RWPE2 (cell line): ENCODE results near the gene APOC4.

Experiments used
- ATAC-seq: fragments of 200-7000 bp; cut with Tn5 transposase; 3 replicates; pipeline ENCODE4 v1.9.1; 2021; ENCODE audit warnings: low read depth
- DNase-seq: peaks from one replicate; pipeline ENCODE4 v3.0.0-alpha.2; 2020; ENCODE audit warnings: low spot score
- H3K27ac ChIP-seq: fragments of 450-650 bp; 2 replicates; pipeline ENCODE4 v1.5.1; 2017; ENCODE audit warnings: mild to moderate bottlenecking; ENCODE audit not compliant: poor library complexity, severe bottlenecking
- H3K27me3 ChIP-seq: fragments of 250-450 bp; sonication (Bioruptor Pico); 2 replicates; pipeline ENCODE4 v1.5.1; 2021; ENCODE audit warnings: mild to moderate bottlenecking, moderate library complexity; ENCODE audit not compliant: insufficient read depth, poor library complexity, severe bottlenecking
- H3K36me3 ChIP-seq: fragments of 250-450 bp; sonication (Bioruptor Pico); 2 replicates; pipeline ENCODE4 v1.5.1; 2020; ENCODE audit warnings: low read depth, mild to moderate bottlenecking, moderate library complexity
- H3K4me1 ChIP-seq: fragments of 250-450 bp; sonication (Bioruptor Pico); 2 replicates; pipeline ENCODE4 v1.5.1; 2021; ENCODE audit warnings: mild to moderate bottlenecking, moderate library complexity; ENCODE audit not compliant: insufficient read depth, poor library complexity, severe bottlenecking
- H3K4me3 ChIP-seq: fragments of 250-450 bp; sonication (Bioruptor Pico); 2 replicates; pipeline ENCODE4 v1.5.1; 2021; ENCODE audit warnings: mild to moderate bottlenecking, moderate library complexity; ENCODE audit not compliant: severe bottlenecking
- H3K9me3 ChIP-seq: fragments of 250-450 bp; sonication (Bioruptor Pico); 2 replicates; pipeline ENCODE4 v1.5.1; 2021; ENCODE audit warnings: mild to moderate bottlenecking, moderate library complexity; ENCODE audit not compliant: severe bottlenecking
- TF ChIP-seq, protein P1 (sequence below): fragments of 450-650 bp; IDR thresholded peaks from one replicate; pipeline ENCODE4 v1.5.1; 2017; ENCODE audit warnings: mild to moderate bottlenecking, moderate library complexity; ENCODE audit not compliant: poor library complexity, severe bottlenecking

APOC4 gene

GRCh38 chr19:44992336-44993163, 50.5 kb downstream of the APOC4 start:
- H3K36me3 ChIP-seq: peaks cover 7% of the 10 kb centered on the region; the same call in 1 of the 2 replicates
- no peaks in the 10 kb centered on the region for H3K4me1 ChIP-seq
- H3K4me3 ChIP-seq: no peak overlapping the region
- ATAC-seq (no peak), DNase-seq (no peak)
- H3K27ac ChIP-seq: no peak overlapping the region
- TF ChIP-seq, protein P1, sequence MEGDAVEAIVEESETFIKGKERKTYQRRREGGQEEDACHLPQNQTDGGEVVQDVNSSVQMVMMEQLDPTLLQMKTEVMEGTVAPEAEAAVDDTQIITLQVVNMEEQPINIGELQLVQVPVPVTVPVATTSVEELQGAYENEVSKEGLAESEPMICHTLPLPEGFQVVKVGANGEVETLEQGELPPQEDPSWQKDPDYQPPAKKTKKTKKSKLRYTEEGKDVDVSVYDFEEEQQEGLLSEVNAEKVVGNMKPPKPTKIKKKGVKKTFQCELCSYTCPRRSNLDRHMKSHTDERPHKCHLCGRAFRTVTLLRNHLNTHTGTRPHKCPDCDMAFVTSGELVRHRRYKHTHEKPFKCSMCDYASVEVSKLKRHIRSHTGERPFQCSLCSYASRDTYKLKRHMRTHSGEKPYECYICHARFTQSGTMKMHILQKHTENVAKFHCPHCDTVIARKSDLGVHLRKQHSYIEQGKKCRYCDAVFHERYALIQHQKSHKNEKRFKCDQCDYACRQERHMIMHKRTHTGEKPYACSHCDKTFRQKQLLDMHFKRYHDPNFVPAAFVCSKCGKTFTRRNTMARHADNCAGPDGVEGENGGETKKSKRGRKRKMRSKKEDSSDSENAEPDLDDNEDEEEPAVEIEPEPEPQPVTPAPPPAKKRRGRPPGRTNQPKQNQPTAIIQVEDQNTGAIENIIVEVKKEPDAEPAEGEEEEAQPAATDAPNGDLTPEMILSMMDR: no peak
- H3K9me3 ChIP-seq: no peaks in the 10 kb centered on the region
- no peaks in the 10 kb centered on the region for H3K27me3 ChIP-seq

DNA sequence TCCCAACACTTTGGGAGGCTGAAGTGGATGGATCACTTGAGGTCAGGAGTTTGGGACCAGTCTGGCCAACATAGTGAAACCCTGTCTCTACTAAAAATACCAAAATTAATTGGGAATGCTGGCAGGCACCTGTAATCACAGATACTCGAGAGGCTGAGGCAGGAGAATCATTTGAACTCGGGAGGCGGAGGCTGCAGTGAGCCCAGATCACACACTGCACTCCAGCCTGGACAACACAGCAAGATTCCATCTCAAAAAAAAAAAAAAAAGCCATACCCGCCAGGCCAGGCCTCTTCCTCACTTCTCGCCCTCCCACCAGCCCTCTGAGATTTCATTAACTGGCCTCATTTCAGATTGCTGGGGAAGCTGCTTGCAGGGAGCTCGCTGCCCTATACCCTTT, 51.5 kb downstream of the APOC4 start:
- ATAC-seq: no peak
- TF ChIP-seq, protein P1: no peak

GRCh38 chr19:44993926-44994537, 52.0 kb downstream of the APOC4 start:
- TF ChIP-seq, protein P1: no peak
- Histone ChIP-seq H3K27me3 (no peaks in the 10 kb centered on the region), H3K27ac (no peak overlapping the region), H3K4me1 (no peaks in the 10 kb centered on the region), H3K36me3 (0 out of 2 replicates have a peak, but pooled peaks cover 7% of the 10 kb centered on the region), H3K9me3 (no peaks in the 10 kb centered on the region), H3K4me3 (no peak overlapping the region)
- no peak for ATAC-seq
- no peak for DNase-seq

More for the DNA sequence above, 51.5 kb downstream of the APOC4 start:
- H3K27ac ChIP-seq: no peak overlapping the region
- H3K27me3 ChIP-seq: no peaks in the 10 kb centered on the region
- DNase-seq: no peak
- no peak overlapping the region for H3K4me3 ChIP-seq
- H3K9me3 ChIP-seq: no peaks in the 10 kb centered on the region
- H3K36me3 ChIP-seq: 0 out of 2 replicates have a peak, but pooled peaks cover 7% of the 10 kb centered on the region
- H3K4me1 ChIP-seq: no peaks in the 10 kb centered on the region
